GM12872 (cell line): ENCODE data around the gene ASXL3.

Experiments used
- TF ChIP-seq, protein P1 (sequence below): IDR thresholded peaks from 3 replicates; pipeline ENCODE4 v1.5.1; 2011; ENCODE audit warnings: low read depth, mild to moderate bottlenecking, low read length, moderate library complexity; ENCODE audit not compliant: insufficient read depth

Gene ASXL3

DNA sequence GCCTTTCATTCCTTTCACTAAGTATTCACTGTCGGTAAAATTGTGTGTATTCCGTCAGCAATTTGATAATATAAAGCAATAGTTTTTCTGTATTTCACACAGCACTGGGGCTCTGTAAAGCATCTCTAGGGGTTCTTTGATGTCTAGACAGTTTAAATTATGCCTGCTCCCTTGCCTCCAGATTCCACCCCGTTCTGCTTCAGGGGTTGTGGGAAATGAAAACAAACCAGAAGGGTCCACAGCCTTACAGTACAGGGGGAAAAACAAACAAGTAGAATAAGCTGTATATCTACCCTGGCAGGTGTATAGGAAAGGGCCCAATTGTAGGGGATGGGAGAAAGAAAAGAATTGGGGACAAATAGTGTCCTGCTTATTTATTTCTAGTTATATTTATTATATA is 63.1 kb downstream of the ASXL3 start:
- TF ChIP-seq, protein P1, sequence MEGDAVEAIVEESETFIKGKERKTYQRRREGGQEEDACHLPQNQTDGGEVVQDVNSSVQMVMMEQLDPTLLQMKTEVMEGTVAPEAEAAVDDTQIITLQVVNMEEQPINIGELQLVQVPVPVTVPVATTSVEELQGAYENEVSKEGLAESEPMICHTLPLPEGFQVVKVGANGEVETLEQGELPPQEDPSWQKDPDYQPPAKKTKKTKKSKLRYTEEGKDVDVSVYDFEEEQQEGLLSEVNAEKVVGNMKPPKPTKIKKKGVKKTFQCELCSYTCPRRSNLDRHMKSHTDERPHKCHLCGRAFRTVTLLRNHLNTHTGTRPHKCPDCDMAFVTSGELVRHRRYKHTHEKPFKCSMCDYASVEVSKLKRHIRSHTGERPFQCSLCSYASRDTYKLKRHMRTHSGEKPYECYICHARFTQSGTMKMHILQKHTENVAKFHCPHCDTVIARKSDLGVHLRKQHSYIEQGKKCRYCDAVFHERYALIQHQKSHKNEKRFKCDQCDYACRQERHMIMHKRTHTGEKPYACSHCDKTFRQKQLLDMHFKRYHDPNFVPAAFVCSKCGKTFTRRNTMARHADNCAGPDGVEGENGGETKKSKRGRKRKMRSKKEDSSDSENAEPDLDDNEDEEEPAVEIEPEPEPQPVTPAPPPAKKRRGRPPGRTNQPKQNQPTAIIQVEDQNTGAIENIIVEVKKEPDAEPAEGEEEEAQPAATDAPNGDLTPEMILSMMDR, result no peak

DNA sequence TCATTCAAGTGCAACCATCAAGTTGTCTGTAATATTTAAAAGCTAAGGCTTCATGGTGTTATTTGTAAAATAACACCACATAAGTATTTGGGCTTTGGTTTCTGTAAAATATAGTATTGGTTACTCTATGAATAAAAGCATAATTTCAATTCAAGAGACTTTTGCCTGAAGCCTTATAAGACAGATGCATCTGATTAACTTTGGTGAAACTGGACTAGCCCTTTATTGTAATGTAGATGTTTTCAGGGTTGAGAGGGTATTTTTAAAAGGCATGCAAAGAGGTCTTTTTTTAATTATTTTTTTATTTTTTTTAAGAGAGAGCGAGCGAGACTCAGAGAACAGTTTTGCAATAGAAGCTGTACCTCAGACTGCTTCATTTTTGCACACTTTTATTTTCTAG is 66.5 kb downstream of the ASXL3 start:
- TF ChIP-seq, protein P1, result no peak

DNA sequence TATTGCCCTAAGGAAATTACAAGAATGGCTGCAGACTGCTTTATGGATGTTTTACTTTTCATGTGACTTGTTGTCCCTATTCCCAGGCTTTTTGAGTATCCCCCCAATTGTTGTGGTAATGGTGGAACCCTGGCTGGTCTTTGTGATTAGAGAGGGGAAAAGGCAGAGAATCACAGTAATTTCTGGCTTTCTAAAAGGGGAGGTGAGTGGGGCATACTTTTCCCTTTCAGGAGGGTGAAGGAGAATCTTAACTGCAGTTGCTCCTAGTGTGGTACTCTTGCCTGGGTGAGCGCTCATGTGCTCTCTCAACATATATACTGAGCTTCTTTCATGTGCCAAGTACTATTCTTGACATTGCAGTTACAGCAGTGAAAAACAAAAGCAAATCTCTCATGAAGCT is 69.3 kb downstream of the ASXL3 start:
- TF ChIP-seq, protein P1, result no peak

DNA sequence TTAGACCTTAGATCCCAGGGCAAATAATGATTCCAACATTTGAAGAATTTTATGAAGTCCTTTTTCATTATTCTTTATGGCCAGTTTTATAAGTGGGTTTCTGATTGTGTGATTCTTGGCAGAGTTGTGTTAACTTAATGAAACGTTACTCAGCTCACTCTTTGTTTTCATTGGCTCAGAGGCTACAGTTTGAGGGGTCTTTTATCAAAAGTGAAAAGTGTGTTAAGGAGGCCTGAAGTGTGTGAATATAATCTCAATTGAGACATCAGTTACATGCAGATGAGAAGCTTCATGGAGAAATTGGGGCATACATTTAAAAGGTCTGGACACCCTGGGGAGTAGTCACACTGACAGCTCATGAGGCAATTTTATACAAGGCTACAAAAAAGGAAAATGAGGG is 74.6 kb downstream of the ASXL3 start:
- TF ChIP-seq, protein P1, result no peak

DNA sequence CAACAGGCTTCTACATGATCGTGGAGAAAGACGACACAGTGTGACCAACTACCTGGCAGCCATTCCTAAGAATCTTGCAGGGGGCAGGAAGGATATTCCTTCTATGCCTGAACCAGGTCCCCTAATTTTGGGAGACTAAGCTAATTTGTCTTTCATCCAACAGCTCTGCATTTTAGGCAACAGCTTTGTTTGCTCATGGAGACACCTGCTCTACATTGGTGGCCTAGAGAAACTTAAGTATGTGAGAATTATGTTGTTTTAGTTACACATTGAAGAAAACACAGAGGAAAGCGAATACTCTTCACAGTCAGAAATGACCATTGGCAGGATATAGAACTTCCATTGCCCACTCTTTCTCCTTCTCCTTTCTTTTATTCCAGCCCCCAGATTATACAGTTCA is 75.2 kb downstream of the ASXL3 start:
- TF ChIP-seq, protein P1, result no peak

DNA sequence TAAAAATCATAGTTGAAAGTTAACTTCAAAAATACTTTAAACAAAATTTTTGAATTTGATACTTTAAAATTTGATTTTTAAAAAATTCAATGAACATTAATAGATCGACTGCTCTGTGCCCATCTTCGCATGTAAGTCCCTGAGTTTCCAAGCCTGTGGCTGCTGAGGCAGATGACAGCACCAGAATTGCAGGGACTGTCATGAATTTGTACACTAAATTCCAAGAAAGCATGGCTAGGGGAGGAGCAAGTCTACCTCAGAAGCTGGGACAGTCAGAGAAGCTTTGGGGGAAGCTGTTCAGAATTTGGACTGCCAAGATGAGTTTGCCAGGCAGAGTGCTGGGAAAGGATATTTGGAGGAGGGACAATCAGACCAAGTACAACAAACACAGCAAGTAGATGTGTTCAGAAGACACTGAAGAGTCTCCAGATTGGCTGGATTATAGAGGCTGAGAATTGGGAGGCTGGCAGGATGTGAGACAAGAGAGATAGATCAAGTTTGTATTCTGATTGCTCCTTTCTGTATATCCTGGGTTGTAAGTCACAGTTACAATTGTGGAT is 79.0 kb downstream of the ASXL3 start:
- TF ChIP-seq, protein P1, result no peak

DNA sequence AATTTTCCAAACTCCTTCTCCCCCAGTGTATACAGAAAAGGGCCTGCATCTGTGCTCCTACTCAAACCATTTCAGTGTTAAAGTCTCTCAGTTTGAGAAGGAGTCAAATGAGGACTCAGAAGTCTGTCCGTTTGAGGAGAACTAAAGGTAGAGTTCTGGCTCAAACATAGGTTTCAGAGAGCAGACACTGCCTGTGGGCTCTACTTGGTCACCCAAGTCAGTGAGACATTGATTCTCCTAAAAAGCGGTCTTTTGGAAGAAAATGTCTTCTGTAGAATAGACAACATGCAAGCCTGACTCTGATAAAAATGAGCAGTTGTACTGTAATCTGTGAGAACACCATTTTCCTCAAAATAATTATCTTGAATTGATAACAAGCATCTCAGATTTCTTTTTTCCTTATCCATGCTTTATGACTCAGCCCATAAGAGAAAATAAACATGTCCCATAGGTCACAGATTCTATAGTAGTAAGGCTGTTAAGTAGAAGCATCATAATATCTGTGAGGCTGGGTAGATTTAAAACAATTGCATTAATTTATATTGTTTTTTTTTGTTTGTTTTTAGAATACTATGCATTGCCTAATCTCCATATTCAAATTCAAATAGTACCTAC is 82.8 kb downstream of the ASXL3 start:
- TF ChIP-seq, protein P1, result no peak
